HFFc6 (cell line): ENCODE results near the gene C16orf90. TPM values are rescaled to one million over a fixed set of nuclear protein-coding genes. Genes with fewer than 3 reads are reported as not detected.

Experiments
- DNase-seq: peaks from one replicate; pipeline ENCODE4 v3.0.0-alpha.2; 2018
- H3K27ac Mint-ChIP-seq: 2 replicates; pipeline ENCODE4 v1.8.0; 2020; ENCODE audit warnings: mild to moderate bottlenecking, mixed read lengths
- H3K27me3 Mint-ChIP-seq: 2 replicates; pipeline ENCODE4 v1.8.0; 2021; ENCODE audit warnings: mild to moderate bottlenecking, moderate library complexity, mixed read lengths; ENCODE audit not compliant: insufficient read depth
- H3K36me3 Mint-ChIP-seq: 2 replicates; pipeline ENCODE4 v1.8.0; 2021; ENCODE audit warnings: low read depth, mixed read lengths
- H3K4me1 Mint-ChIP-seq: 2 replicates; pipeline ENCODE4 v1.8.0; 2020; ENCODE audit warnings: low read depth, mixed read lengths
- H3K4me3 Mint-ChIP-seq: 2 replicates; pipeline ENCODE4 v1.8.0; 2020; ENCODE audit warnings: mild to moderate bottlenecking, moderate library complexity, mixed read lengths
- H3K9me3 Mint-ChIP-seq: 2 replicates; pipeline ENCODE4 v1.8.0; 2020; ENCODE audit warnings: mild to moderate bottlenecking, mixed read lengths
- CTCF ChIP-seq: fragments of 200-600 bp; sonication (generic); IDR thresholded peaks from 2 replicates; pipeline ENCODE4 v1.5.0; 2021; ENCODE audit warnings: antibody characterized with exemption, mild to moderate bottlenecking
- total RNA-seq, 6 experiments: library from RNA; stranded (reverse); fragmentation: NEBNext Ultra II Directional; extraction: Animal tissue kit (Norgen Biotek cat#: 25700); gene quantifications; 2 replicates in 1 of 6; 3 replicates in 5 of 6; pipeline ENCODE4 v1.2.3, GENCODE V29; 2021

C16orf90 gene
- total RNA-seq, 6 experiments from 2014 or later, result not detected

- no peak for DNase-seq
- peak overlapping the region; percentile 5; the same call in 1 of the 2 replicates for H3K27ac Mint-ChIP-seq
- H3K9me3 Mint-ChIP-seq, result no peaks in the 10 kb centered on the region
- no peaks in the 10 kb centered on the region; the same call in 1 of the 2 replicates for H3K27me3 Mint-ChIP-seq
- peaks cover 20% of the 10 kb centered on the region for H3K36me3 Mint-ChIP-seq
- H3K4me3 Mint-ChIP-seq, result no peak overlapping the region
- peaks cover 17% of the 10 kb centered on the region for H3K4me1 Mint-ChIP-seq
- TF ChIP-seq CTCF, result no peak
Measured at GRCh38 chr16:3520413-3520812, 25.1 kb upstream of the C16orf90 start.

GRCh38 chr16:3519581-3519980 is 24.3 kb upstream of the C16orf90 start:
- Mint-ChIP-seq H3K9me3 (no peaks in the 10 kb centered on the region), H3K4me1 (peaks cover 24% of the 10 kb centered on the region), H3K27me3 (no peaks in the 10 kb centered on the region; the same call in none of the 2 replicates), H3K4me3 (no peak overlapping the region), H3K36me3 (peaks cover 26% of the 10 kb centered on the region), H3K27ac (peak overlapping the region; percentile 61)
- no peak for TF ChIP-seq CTCF
- DNase-seq, result peak; percentile 27

- Mint-ChIP-seq H3K36me3 (peaks cover 28% of the 10 kb centered on the region), H3K27me3 (no peaks in the 10 kb centered on the region; the same call in none of the 2 replicates), H3K27ac (peak overlapping the region; percentile 61; the same call in 1 of the 2 replicates), H3K9me3 (no peaks in the 10 kb centered on the region), H3K4me3 (no peak overlapping the region), H3K4me1 (peaks cover 30% of the 10 kb centered on the region)
- TF ChIP-seq CTCF, result no peak
- DNase-seq, result no peak
Measured at GRCh38 chr16:3518986-3519348, 23.7 kb upstream of the C16orf90 start.

GRCh38 chr16:3518292-3518985 is 23.1 kb upstream of the C16orf90 start:
- no peaks in the 10 kb centered on the region; the same call in none of the 2 replicates for H3K27me3 Mint-ChIP-seq
- H3K27ac Mint-ChIP-seq, result no peak overlapping the region
- DNase-seq, result no peak
- H3K9me3 Mint-ChIP-seq, result no peaks in the 10 kb centered on the region
- no peak overlapping the region for H3K4me3 Mint-ChIP-seq
- H3K36me3 Mint-ChIP-seq, result peaks cover 34% of the 10 kb centered on the region
- H3K4me1 Mint-ChIP-seq, result peaks cover 35% of the 10 kb centered on the region
- TF ChIP-seq CTCF, result no peak

- peaks cover 35% of the 10 kb centered on the region for H3K36me3 Mint-ChIP-seq
- no peak for DNase-seq
- no peaks in the 10 kb centered on the region for H3K9me3 Mint-ChIP-seq
- H3K4me1 Mint-ChIP-seq, result peaks cover 33% of the 10 kb centered on the region
- no peak overlapping the region for H3K27ac Mint-ChIP-seq
- TF ChIP-seq CTCF, result no peak
- no peak overlapping the region for H3K4me3 Mint-ChIP-seq
- H3K27me3 Mint-ChIP-seq, result no peaks in the 10 kb centered on the region; the same call in none of the 2 replicates
Measured at GRCh38 chr16:3515897-3516296, 20.6 kb upstream of the C16orf90 start.
